IMR-90 (cell line): ENCODE measurements around the gene MTUS2. TPM values are rescaled to one million over a fixed set of nuclear protein-coding genes. Genes with fewer than 3 reads are reported as not detected.
A peak's percentile ranks its signal among the peaks of the same experiment; 100 is the strongest.

Experiments used
- ATAC-seq: fragments of 200-7000 bp; cut with Tn5 transposase; 2 replicates; pipeline ENCODE4 v1.9.1; 2020; ENCODE audit warnings: low read depth, mild to moderate bottlenecking, moderate library complexity
- BruUV-seq: library from RNA; stranded (reverse); fragments of 400-500 nt; replicated peaks from 2 replicates; lab custom pipeline; 2021; lab: Mats Ljungman, UMichigan
- CTCF ChIA-PET: fragments of 300-600 bp; formaldehyde crosslinking; extraction: SDS; loops from one replicate; lab custom pipeline; 2021; ENCODE audit warnings: antibody characterized with exemption; lab: Yijun Ruan, JAX
- POLR2A ChIA-PET: fragments of 300-600 bp; sonication (Branson Sonifier 250); formaldehyde crosslinking; loops from one replicate; lab custom pipeline; 2022; ENCODE audit warnings: antibody characterized with exemption; ENCODE audit not compliant: unreplicated experiment; lab: Charles Lee
- DNase-seq: peaks from one replicate; pipeline ENCODE4 v3.0.0; 2013
- H2AFZ ChIP-seq: replicated peaks from 2 replicates; pipeline ENCODE3; 2013; ENCODE audit warnings: low read length, mild to moderate bottlenecking; ENCODE audit not compliant: poor library complexity
- H2AK5ac ChIP-seq: 2 replicates; pipeline ENCODE4 v1.6.1; 2013; ENCODE audit warnings: low read depth, low read length, inconsistent platforms
- H2AK9ac ChIP-seq: replicated peaks from 2 replicates; pipeline ENCODE3; 2013; ENCODE audit warnings: mild to moderate bottlenecking, low read depth, low read length, moderate library complexity; ENCODE audit not compliant: poor library complexity
- H2BK120ac ChIP-seq: 2 replicates; pipeline ENCODE4 v1.6.1; 2013; ENCODE audit warnings: low read depth, low read length, inconsistent platforms
- H2BK15ac ChIP-seq: 3 replicates; pipeline ENCODE4 v1.6.1; 2013; ENCODE audit warnings: low read depth, low read length, inconsistent platforms
- H2BK20ac ChIP-seq: 2 replicates; pipeline ENCODE4 v1.6.1; 2013; ENCODE audit warnings: low read depth, mild to moderate bottlenecking, inconsistent platforms, low read length, moderate library complexity
- H2BK5ac ChIP-seq: 2 replicates; pipeline ENCODE4 v1.6.1; 2013; ENCODE audit warnings: mild to moderate bottlenecking, low read depth, low read length, inconsistent platforms; ENCODE audit not compliant: poor library complexity, severe bottlenecking
- H3K14ac ChIP-seq: replicated peaks from 2 replicates; pipeline ENCODE4 v1.6.1; 2013; ENCODE audit warnings: low read depth, low read length, inconsistent platforms
- H3K18ac ChIP-seq: 2 replicates; pipeline ENCODE4 v1.6.1; 2013; ENCODE audit warnings: low read depth, low read length, control low read depth
- H3K23ac ChIP-seq: 2 replicates; pipeline ENCODE4 v1.6.1; 2013; ENCODE audit warnings: low read depth, low read length, inconsistent platforms
- H3K27ac ChIP-seq: 2 replicates; pipeline ENCODE4 v1.5.1; 2013; ENCODE audit warnings: mild to moderate bottlenecking, control low read depth, low read length; ENCODE audit not compliant: insufficient read depth
- H3K27me3 ChIP-seq: 2 replicates; pipeline ENCODE4 v1.6.1; 2013; ENCODE audit warnings: low read length; ENCODE audit not compliant: control insufficient read depth, insufficient read depth
- H3K36me3 ChIP-seq: 2 replicates; pipeline ENCODE4 v1.6.1; 2013; ENCODE audit warnings: low read length, mixed read lengths; ENCODE audit not compliant: control insufficient read depth, insufficient read depth
- H3K4ac ChIP-seq: 2 replicates; pipeline ENCODE4 v1.6.1; 2013; ENCODE audit warnings: low read depth, low read length, inconsistent platforms
- H3K4me1 ChIP-seq: 2 replicates; pipeline ENCODE4 v1.6.1; 2013; ENCODE audit warnings: low read length, mixed read lengths; ENCODE audit not compliant: control insufficient read depth, insufficient read depth
- H3K4me2 ChIP-seq: 2 replicates; pipeline ENCODE4 v1.6.1; 2013; ENCODE audit warnings: low read depth, mild to moderate bottlenecking, control low read depth, low read length, moderate library complexity
- H3K4me3 ChIP-seq: 2 replicates; pipeline ENCODE4 v1.5.1; 2013; ENCODE audit warnings: low read depth, mild to moderate bottlenecking, control low read depth, low read length, moderate library complexity; ENCODE audit not compliant: insufficient read depth
- H3K56ac ChIP-seq: 2 replicates; pipeline ENCODE4 v1.6.1; 2013; ENCODE audit warnings: low read length, inconsistent platforms; ENCODE audit not compliant: insufficient read depth; ENCODE audit errors: extremely low read depth
- H3K79me1 ChIP-seq, 2 experiments: 2 replicates each; pipeline ENCODE4 v1.6.1; 2013; ENCODE audit warnings: low read length in 2 of 2, inconsistent platforms in 1 of 2, low read depth in 1 of 2
- H3K9ac ChIP-seq: 2 replicates; pipeline ENCODE4 v1.6.1; 2013; ENCODE audit warnings: low read depth, low read length, control low read depth
- H3K9me1 ChIP-seq: 2 replicates; pipeline ENCODE4 v1.6.1; 2013; ENCODE audit warnings: low read length, inconsistent platforms; ENCODE audit not compliant: insufficient read depth
- H3K9me3 ChIP-seq: 2 replicates; pipeline ENCODE4 v1.6.1; 2013; ENCODE audit warnings: low read length; ENCODE audit not compliant: control insufficient read depth, insufficient read depth
- H4K20me1 ChIP-seq: 2 replicates; pipeline ENCODE4 v1.6.1; 2013; ENCODE audit warnings: low read length, inconsistent platforms; ENCODE audit not compliant: insufficient read depth
- H4K5ac ChIP-seq: 2 replicates; pipeline ENCODE4 v1.6.1; 2013; ENCODE audit warnings: mild to moderate bottlenecking, low read depth, low read length, control low read depth
- H4K8ac ChIP-seq, 2 experiments: 2 replicates each; pipeline ENCODE4 v1.6.1; 2013; ENCODE audit warnings: low read depth in 2 of 2, low read length in 2 of 2, control low read depth in 1 of 2, inconsistent platforms in 1 of 2
- H4K91ac ChIP-seq: 2 replicates; pipeline ENCODE4 v1.6.1; 2013; ENCODE audit warnings: low read depth, low read length, inconsistent platforms; ENCODE audit not compliant: insufficient read depth
- MXI1 ChIP-seq: IDR thresholded peaks from 2 replicates; pipeline ENCODE4 v1.6.1; 2012; ENCODE audit warnings: low read depth, mild to moderate bottlenecking, low read length, moderate library complexity, borderline replicate concordance
- NFE2L2 ChIP-seq: fragments of 150-350 bp; IDR thresholded peaks from 2 replicates; pipeline ENCODE4 v1.6.1; 2016; ENCODE audit warnings: low read depth, mild to moderate bottlenecking, low read length
- WGBS, 2 experiments: methylation state at CpG; one replicate each; pipeline versions ENCODE4 v1.1.5 to v1.1.7; 2013; ENCODE audit warnings: missing lambda C conversion rate in 2 of 2; ENCODE audit not compliant: insufficient read length in 1 of 2; ENCODE audit errors: extremely low coverage in 2 of 2; 5-methylcytosine and 5-hydroxymethylcytosine counted together
- dilution Hi-C: fragments of 300-500 bp; cut with HindIII; formaldehyde crosslinking; loops from one replicate; pipeline ENCODE4 v1.14.3; 2018; ENCODE audit warnings: low sequenced_read_pairs; ENCODE audit not compliant: unreplicated experiment
- in situ Hi-C: fragments of 300-500 bp; cut with MboI; formaldehyde crosslinking; loops from 3 replicates; pipeline ENCODE4 v1.14.3; 2019; ENCODE audit warnings: low sequenced_read_pairs, inconsistent platforms, mixed read lengths
- intact Hi-C: fragments of 100-400 bp; cut with micrococcal nuclease; formaldehyde crosslinking; loops from 2 replicates; pipeline ENCODE4 v1.10.0; 2022
- polyA plus RNA-seq, 3 experiments: library from polyadenylated mRNA; depleted of rRNA; stranded (reverse); fragments of >200 nt; gene quantifications; 2 replicates each; pipeline ENCODE4 v1.2.3, GENCODE V29; 2012; ENCODE audit warnings: low replicate concordance in 1 of 3
- total RNA-seq: library from RNA; depleted of rRNA; stranded (reverse); fragments of >200 nt; gene quantifications from 2 replicates; pipeline ENCODE4 v1.2.3, GENCODE V29; 2012

Gene MTUS2
- total and polyA plus RNA-seq, 2 of the 4 experiments (the other 2 are of a cell fraction) = under 0.01 to 0.02 TPM

DNA sequence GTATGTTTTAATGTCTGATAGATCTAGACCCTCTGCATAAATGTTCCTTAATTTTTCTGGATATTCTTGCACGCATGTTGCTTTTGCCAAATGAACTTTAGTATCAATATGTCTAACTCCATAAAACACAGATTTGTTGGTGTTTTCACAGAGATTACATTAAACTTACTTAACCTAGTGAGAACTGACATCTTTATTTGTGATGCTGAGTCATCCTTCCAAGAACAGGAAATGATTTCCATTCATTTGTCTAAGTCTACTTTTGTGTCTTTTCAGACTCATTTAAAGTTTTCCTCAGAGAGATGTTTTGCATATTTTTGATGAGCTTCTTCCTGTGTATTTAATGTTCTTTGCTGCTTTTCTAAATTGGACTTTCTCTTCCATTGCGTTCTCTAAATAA, 591.3 kb downstream of the MTUS2 start:
- H3K27ac ChIP-seq = no peak overlapping the region
- no peak overlapping the region for H3K56ac ChIP-seq
- intact Hi-C loops (no loop called here), in situ Hi-C loops (no loop called here), dilution Hi-C loops (no loop called here)
- no peaks in the 10 kb centered on the region for H3K36me3 ChIP-seq
- H2AK5ac ChIP-seq = no peak overlapping the region
- H3K79me1 ChIP-seq = no peaks in the 10 kb centered on the region
- no peak overlapping the region for H3K9ac ChIP-seq
- H4K8ac ChIP-seq = no peak overlapping the region
- H3K27me3 ChIP-seq = no peaks in the 10 kb centered on the region
- H4K5ac ChIP-seq = no peak overlapping the region
- H3K4ac ChIP-seq = no peak overlapping the region
- ChIA-PET POLR2A (no interaction called here), CTCF (no interaction called here)
- no peaks in the 10 kb centered on the region for H3K9me3 ChIP-seq
- no peak overlapping the region for H2BK15ac ChIP-seq
- no peak overlapping the region for H4K91ac ChIP-seq
- H4K20me1 ChIP-seq = no peaks in the 10 kb centered on the region
- H3K4me2 ChIP-seq = no peak overlapping the region
- no peak for TF ChIP-seq MXI1
- peak; percentile 47; the same call in 1 of the 2 replicates for TF ChIP-seq NFE2L2
- H2BK5ac ChIP-seq = no peak overlapping the region
- no peak overlapping the region for H2AK9ac ChIP-seq
- H3K14ac ChIP-seq = no peak overlapping the region
- BruUV-seq = no TSS peak
- ATAC-seq (no peak), DNase-seq (no peak)
- H3K4me3 ChIP-seq = no peak overlapping the region
- no peak overlapping the region for H2BK20ac ChIP-seq
- no CpG with 5 or more reads among the region's 2 CpGs for WGBS, 2 experiments
- no peak overlapping the region for H3K18ac ChIP-seq
- H2AFZ ChIP-seq = no peak overlapping the region
- no peak overlapping the region for H3K23ac ChIP-seq
- H2BK120ac ChIP-seq = no peak overlapping the region
- no peaks in the 10 kb centered on the region for H3K9me1 ChIP-seq
- H3K4me1 ChIP-seq = no peaks in the 10 kb centered on the region
